ENCODE measurements around the gene TIAM2.
"Not testable (repeated sequence)": the region's sequence is repeated elsewhere in the genome, so short reads cannot be mapped to it uniquely, and the experiment has no call there.

The TIAM2 gene

GRCh38 chr6:155103816-155104366 is 108.8 kb downstream of the TIAM2 start:
- DNase-seq, result peak; percentile 2 to 44 (median 16)

DNA sequence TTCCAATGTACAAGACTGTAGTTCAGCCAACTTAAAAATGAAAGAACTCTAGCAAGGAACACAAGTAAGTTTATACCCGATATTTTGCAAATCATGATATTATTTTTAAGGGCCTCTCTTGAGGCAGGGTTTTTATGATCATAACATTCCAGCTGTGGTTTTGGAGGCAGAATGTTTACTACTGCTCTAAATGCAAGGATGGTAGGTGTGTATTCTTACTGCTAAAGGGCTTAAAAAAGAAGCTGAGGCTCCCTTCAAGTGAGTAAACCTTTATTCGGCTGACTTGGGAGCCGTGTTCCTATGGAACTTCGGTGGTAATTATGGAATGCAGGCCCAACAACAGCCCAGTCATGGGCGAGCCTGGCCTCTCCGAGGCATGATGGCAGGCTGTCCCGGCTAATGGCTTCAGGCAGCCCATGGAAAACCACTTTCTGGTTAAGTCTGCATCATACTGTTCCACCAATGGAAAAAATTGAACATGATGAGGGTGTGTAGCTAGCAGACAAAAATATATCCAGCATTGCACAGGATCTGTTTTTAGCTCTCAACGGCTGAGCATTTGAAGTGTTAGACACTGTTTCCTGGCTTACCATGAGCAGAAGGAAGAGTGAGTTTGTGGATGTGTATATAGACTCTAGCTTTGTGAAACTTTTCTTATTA is 111.5 kb downstream of the TIAM2 start:
- DNase-seq, result no peak

- no peak for DNase-seq
Observed at GRCh38 chr6:155107432-155108069, 112.4 kb downstream of the TIAM2 start.

DNA sequence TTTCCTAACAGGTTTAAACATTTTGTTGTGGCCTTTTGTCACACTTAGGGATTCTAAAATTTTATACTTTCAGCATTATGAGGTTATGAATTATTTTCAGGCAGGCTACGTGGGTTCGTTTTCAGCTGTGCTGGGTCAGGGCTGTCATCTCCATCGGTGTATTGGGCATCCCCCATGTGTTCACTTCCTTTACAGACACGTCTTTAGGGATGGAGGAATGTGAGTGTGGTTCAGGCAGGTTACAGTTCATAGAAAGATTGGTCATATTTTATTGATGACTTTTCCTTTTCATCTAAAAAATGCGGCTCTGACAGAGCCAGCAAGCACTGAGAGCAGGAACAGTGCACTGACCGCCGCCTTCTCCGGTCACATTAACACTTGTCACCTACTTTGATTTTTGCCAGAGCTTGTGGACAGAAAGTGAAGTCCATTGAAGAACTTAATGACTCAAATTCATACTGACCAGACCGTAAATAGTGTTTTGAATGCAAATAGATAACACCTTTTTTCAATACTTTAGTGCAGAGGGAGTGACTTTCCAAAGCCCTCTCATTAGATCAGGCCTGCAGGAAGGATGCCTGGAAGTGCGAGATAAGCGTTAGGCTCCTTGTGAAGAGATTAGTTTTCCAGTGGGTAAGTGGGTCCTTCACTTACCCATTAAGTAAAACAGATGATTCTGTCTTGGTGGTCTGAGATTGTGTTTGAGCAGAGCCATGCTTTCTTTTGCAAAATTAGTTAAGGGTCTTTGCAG is 113.1 kb downstream of the TIAM2 start:
- no peak for DNase-seq

GRCh38 chr6:155110721-155111120 is 115.6 kb downstream of the TIAM2 start:
- no peak for DNase-seq

GRCh38 chr6:155112757-155113156 is 117.6 kb downstream of the TIAM2 start:
- DNase-seq, result no peak

GRCh38 chr6:155115893-155116570 is 120.9 kb downstream of the TIAM2 start:
- no peak for DNase-seq

DNA sequence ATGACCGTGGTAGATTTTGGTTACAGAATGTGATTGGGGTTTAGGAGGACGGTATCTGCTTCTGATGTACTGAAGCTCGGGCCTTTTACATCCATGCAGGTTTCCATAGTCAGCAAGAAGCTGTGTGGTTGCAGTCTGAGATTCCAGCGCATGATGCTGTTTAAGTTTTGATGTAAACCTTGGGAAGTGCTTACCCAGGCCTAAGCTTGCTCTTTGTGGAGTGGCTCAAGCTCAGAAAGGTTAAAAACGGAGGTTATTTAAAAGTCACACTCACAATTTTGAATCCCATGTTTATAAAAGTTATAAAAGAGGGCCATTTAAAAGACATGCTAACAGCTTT is 121.4 kb downstream of the TIAM2 start:
- no peak for DNase-seq

DNA sequence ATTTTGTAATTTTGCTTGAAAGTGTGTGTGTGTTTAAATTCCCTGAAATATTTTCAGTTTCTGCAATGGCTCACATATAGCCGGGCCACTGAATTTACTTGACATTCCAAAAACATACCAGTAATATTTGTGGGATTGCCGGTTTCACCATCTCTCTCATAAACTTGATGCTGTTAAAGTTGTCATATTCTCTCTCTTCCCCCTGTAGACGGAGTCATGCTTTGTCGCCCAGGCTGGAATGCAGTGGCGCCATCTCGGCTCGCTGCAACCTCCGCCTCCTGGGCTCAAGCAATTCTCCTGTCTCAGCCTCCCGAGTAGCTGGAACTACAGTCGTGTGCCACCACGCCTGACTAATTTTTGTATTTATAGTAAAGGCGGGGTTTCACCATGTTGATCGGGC is 122.1 kb downstream of the TIAM2 start:
- no peak for DNase-seq

GRCh38 chr6:155117785-155118184 is 122.7 kb downstream of the TIAM2 start:
- no peak for DNase-seq

DNA sequence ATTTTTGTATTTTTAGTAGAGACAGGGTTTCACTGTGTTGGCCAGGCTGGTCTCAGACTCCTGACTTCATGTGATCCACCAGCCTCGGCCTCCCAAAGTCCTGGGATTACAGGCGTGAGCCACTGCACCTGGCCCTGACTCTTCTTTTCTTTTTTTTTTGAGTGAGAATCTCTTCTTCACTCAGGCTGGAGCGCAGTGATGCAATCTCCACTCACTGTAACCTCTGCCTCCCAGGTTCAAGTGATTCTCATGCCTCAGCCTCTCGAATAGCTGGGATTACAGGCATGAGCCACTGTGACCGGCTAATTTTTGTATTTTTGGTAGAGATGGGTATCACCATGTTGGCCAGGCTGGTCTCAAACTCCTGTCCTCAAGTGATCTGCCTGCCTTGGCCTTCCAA is 124.1 kb downstream of the TIAM2 start:
- DNase-seq, result not testable (repeated sequence)

GRCh38 chr6:155120034-155120433 is 124.9 kb downstream of the TIAM2 start:
- no peak for DNase-seq

DNA sequence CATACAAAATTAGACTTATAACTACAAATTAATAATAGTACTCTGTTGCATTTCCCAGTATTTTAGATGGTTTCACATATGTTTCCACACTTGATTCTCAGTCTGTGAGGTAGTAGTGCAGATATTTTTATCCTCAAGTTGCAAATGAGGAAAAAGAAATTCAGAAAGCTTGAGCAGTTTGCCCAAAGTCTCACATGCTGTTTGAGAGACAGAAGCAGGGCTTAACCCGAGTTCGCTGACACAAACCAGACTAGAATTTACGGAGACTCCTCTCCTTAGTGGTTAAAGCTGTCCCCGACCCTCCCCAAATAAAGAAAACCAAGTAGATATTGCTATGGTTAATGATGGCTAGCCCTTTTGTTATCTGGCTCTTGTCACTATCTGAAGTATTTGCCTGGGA is 126.2 kb downstream of the TIAM2 start:
- no peak for DNase-seq

GRCh38 chr6:155121699-155122098 is 126.6 kb downstream of the TIAM2 start:
- peak in 2 of 4 experiments; percentile 10 to 14 for DNase-seq

GRCh38 chr6:155122199-155122950 is 127.3 kb downstream of the TIAM2 start:
- no peak for DNase-seq

DNA sequence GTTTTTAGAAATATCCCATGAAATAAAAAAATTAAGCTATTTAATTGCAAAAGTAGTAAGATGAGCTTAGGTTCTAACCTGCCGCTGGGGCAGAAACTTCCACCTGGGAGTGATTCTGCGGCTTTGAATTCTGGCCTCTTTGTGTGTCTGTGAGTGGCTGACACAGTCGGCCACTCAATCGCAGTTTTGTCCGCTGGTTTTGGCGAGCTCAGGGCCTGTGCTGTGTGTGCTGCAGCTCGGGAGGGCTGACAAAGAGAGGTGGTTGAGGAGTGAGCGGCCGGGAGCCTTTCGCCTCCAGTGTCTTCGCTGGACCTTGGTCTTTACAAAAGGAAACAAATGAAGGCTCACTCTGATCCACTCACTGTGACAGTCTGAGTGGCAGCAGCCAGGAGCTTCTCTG is 128.4 kb downstream of the TIAM2 start:
- no peak for DNase-seq

DNA sequence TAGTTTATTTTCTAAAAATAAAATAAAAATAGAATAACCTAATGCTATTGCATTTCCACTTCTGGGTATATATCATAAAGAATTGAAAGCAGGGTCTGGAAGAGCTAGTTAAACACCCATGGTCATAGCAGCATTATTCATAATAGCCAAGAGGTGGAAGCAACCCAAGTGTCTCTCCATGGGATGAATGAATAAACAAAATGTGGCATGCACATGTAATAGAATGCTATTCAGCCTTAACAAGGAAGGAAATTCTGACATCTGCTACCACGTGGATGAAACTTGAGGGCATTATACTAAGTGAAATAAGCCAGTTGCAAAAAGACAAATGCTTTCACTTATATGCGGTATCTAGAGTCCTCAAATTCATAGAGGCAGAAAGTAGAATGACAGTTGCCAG is 130.8 kb downstream of the TIAM2 start:
- no peak for DNase-seq

DNA sequence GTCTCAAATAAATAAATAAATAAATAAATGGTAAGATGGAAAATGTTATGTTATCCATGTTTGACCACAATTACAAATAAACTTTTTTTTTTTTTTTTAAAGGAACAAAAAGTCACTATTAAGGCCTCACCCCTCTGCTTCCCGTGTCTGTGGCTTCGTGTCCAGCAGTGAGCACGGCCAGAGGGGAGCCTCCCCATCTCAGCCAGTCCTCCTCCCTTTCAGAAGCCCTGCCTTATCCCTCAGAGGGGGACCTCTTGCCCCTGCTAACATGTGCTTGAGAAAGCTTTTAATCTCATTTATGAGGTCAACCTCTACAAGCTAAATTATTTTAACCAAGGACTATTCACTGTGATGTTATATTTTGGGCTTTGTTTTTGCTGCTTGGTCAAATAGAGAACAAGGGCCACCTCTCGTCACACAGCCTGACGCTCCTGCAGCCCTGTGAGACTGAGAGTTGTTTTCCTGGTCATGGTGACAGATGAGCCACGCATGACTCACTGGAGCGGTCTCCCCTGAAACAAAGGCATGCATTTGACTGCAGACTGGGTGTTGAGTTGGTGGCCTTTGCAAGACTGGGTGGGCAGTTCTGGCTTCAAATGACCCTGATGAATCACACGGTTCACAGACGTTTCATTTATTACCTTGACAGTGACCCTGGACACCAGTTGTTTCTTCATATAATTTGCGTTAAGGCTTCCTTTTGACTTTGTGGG is 131.8 kb downstream of the TIAM2 start:
- no peak for DNase-seq

DNA sequence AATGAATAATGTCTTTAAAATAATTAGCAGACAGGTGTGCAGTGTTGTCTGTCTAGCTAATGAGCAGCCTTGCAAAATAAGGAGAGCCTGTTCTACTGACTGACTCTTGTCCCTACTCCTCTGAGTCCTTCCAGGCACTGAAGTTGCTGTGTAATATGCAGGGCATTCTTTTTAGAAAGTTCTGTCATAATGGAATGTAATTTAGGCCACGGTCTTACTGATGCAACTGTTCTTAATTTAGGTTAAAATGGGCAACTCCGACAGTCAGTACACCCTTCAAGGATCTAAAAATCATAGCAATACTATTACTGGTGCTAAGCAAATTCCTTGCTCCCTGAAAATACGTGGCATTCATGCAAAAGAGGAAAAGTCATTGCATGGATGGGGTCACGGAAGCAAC is 133.9 kb downstream of the TIAM2 start:
- DNase-seq, result no peak

GRCh38 chr6:155129744-155130143 is 134.6 kb downstream of the TIAM2 start:
- DNase-seq, result no peak

GRCh38 chr6:155130161-155130853 is 135.2 kb downstream of the TIAM2 start:
- DNase-seq, result no peak
